Measurements from ENCODE around the gene HECTD4.

GRCh38 chr12:112175361-112176155 is 206.7 kb downstream of the HECTD4 start:
- TF ChIP-seq CTCF (IDR thresholded peaks at IDR 0.05; ENCODE audit: low read depth, low read length, poor library complexity, severe bottlenecking) = no peak
- no peak for TF ChIP-seq EZH2phosphoT487 (IDR thresholded peaks at IDR 0.05; ENCODE audit: borderline replicate concordance, low read length)
